H9 (cell line): ENCODE data around the gene GRB10. TPM values are rescaled to one million over a fixed set of nuclear protein-coding genes. Genes with fewer than 3 reads are reported as not detected.

Experiments used
- DNase-seq: peaks from one replicate; pipeline ENCODE4 v3.0.0-alpha.2; 2017
- H2AFZ ChIP-seq: one replicate; pipeline ENCODE4 v1.6.1; 2013; ENCODE audit warnings: mild to moderate bottlenecking, low read length, control low read depth, moderate library complexity
- H2AK5ac ChIP-seq: 2 replicates; pipeline ENCODE4 v1.6.1; 2013; ENCODE audit warnings: low read length, control low read depth, mixed read lengths; ENCODE audit not compliant: insufficient read length
- H2BK120ac ChIP-seq: one replicate; pipeline ENCODE4 v1.6.1; 2013; ENCODE audit warnings: low read depth, mild to moderate bottlenecking, low read length, control low read depth, inconsistent platforms; ENCODE audit not compliant: poor library complexity, severe bottlenecking
- H2BK12ac ChIP-seq: 2 replicates; pipeline ENCODE4 v1.6.1; 2013; ENCODE audit warnings: low read length, control low read depth, mixed read lengths, low read depth; ENCODE audit not compliant: insufficient read length
- H2BK15ac ChIP-seq: 2 replicates; pipeline ENCODE4 v1.6.1; 2013; ENCODE audit warnings: low read depth, low read length, control low read depth
- H2BK20ac ChIP-seq: one replicate; pipeline ENCODE4 v1.6.1; 2013; ENCODE audit warnings: low read depth, mild to moderate bottlenecking, low read length, control low read depth, inconsistent platforms; ENCODE audit not compliant: poor library complexity, severe bottlenecking
- H2BK5ac ChIP-seq: 2 replicates; pipeline ENCODE4 v1.6.1; 2013; ENCODE audit warnings: low read length, control low read depth, mixed read lengths; ENCODE audit not compliant: insufficient read length
- H3K14ac ChIP-seq: 2 replicates; pipeline ENCODE4 v1.6.1; 2013; ENCODE audit warnings: low read length, control low read depth; ENCODE audit not compliant: insufficient read depth
- H3K18ac ChIP-seq: 2 replicates; pipeline ENCODE4 v1.6.1; 2013; ENCODE audit warnings: low read depth, mild to moderate bottlenecking, mixed read lengths, low read length, control low read depth; ENCODE audit not compliant: insufficient read length
- H3K23ac ChIP-seq: 2 replicates; pipeline ENCODE4 v1.6.1; 2013; ENCODE audit warnings: low read length, control low read depth, mixed read lengths, low read depth; ENCODE audit not compliant: insufficient read length
- H3K23me2 ChIP-seq: 2 replicates; pipeline ENCODE4 v1.6.1; 2013; ENCODE audit warnings: low read depth, mild to moderate bottlenecking, mixed read lengths, low read length, control low read depth; ENCODE audit not compliant: insufficient read length, poor library complexity, severe bottlenecking
- H3K27ac ChIP-seq: 2 replicates; pipeline ENCODE4 v1.5.1; 2013; ENCODE audit warnings: low read length, control low read depth, mixed read lengths, low read depth; ENCODE audit not compliant: insufficient read length
- H3K27me3 ChIP-seq: 2 replicates; pipeline ENCODE4 v1.6.1; 2013; ENCODE audit warnings: low read length, control low read depth, inconsistent platforms; ENCODE audit not compliant: insufficient read depth
- H3K4ac ChIP-seq: 2 replicates; pipeline ENCODE4 v1.6.1; 2013; ENCODE audit warnings: low read depth, mild to moderate bottlenecking, control low read depth, inconsistent platforms, low read length, moderate library complexity
- H3K4me1 ChIP-seq: 2 replicates; pipeline ENCODE4 v1.6.1; 2013; ENCODE audit warnings: low read length, control low read depth, inconsistent platforms; ENCODE audit not compliant: insufficient read depth
- H3K4me2 ChIP-seq: 2 replicates; pipeline ENCODE4 v1.6.1; 2013; ENCODE audit warnings: low read length, control low read depth, mixed read lengths; ENCODE audit not compliant: insufficient read length, insufficient read depth
- H3K56ac ChIP-seq: 2 replicates; pipeline ENCODE4 v1.6.1; 2013; ENCODE audit warnings: low read depth, mild to moderate bottlenecking, mixed read lengths, low read length, control low read depth; ENCODE audit not compliant: insufficient read length
- H3K79me1 ChIP-seq: 2 replicates; pipeline ENCODE4 v1.6.1; 2013; ENCODE audit warnings: low read depth, mild to moderate bottlenecking, moderate library complexity, low read length, control low read depth, inconsistent platforms; ENCODE audit not compliant: insufficient read depth, poor library complexity, severe bottlenecking
- H3K79me2 ChIP-seq: 2 replicates; pipeline ENCODE4 v1.6.1; 2013; ENCODE audit warnings: low read length, control low read depth, inconsistent platforms; ENCODE audit not compliant: insufficient read depth
- H3K9ac ChIP-seq: 2 replicates; pipeline ENCODE4 v1.6.1; 2013; ENCODE audit warnings: low read length, control low read depth, mixed read lengths; ENCODE audit not compliant: insufficient read length; ENCODE audit errors: extremely low read depth
- H3K9me3 ChIP-seq: one replicate; pipeline ENCODE4 v1.6.1; 2013; ENCODE audit warnings: low read depth, low read length, inconsistent platforms; ENCODE audit not compliant: control insufficient read depth
- H3T11ph ChIP-seq: one replicate; pipeline ENCODE4 v1.6.1; 2013; ENCODE audit warnings: mild to moderate bottlenecking, low read length, control low read depth, inconsistent platforms
- H4K20me1 ChIP-seq: one replicate; pipeline ENCODE4 v1.6.1; 2013; ENCODE audit not compliant: control insufficient read depth, insufficient read length, insufficient read depth
- H4K5ac ChIP-seq: 2 replicates; pipeline ENCODE4 v1.6.1; 2013; ENCODE audit warnings: low read depth, mild to moderate bottlenecking, mixed read lengths, low read length, control low read depth; ENCODE audit not compliant: insufficient read length
- H4K8ac ChIP-seq: replicated peaks from 2 replicates; pipeline ENCODE4 v1.6.1; 2013; ENCODE audit warnings: low read length, control low read depth, mixed read lengths, low read depth; ENCODE audit not compliant: insufficient read length
- H4K91ac ChIP-seq: 2 replicates; pipeline ENCODE4 v1.6.1; 2013; ENCODE audit warnings: low read depth, mild to moderate bottlenecking, moderate library complexity, mixed read lengths, low read length, control low read depth; ENCODE audit not compliant: insufficient read length
- H3K27ac Mint-ChIP-seq, 3 experiments: 2 replicates in 2 of 3; 3 replicates in 1 of 3; pipeline ENCODE4 v1.8.0; 2020 to 2021; ENCODE audit warnings: mixed read lengths in 3 of 3, mild to moderate bottlenecking in 1 of 3, moderate library complexity in 1 of 3
- H3K27me3 Mint-ChIP-seq: 2 replicates; pipeline ENCODE4 v1.8.0; 2021; ENCODE audit warnings: low read depth, mild to moderate bottlenecking, moderate library complexity, mixed read lengths
- H3K36me3 Mint-ChIP-seq, 3 experiments: 2 replicates in 2 of 3; 3 replicates in 1 of 3; pipeline ENCODE4 v1.8.0; 2020 to 2021; ENCODE audit warnings: low read depth in 3 of 3, mixed read lengths in 3 of 3; ENCODE audit not compliant: insufficient read depth in 1 of 3
- H3K4me1 Mint-ChIP-seq, 2 experiments: 2 replicates each; pipeline ENCODE4 v1.8.0; 2020; ENCODE audit warnings: mixed read lengths in 2 of 2
- H3K4me3 Mint-ChIP-seq, 2 experiments: 2 replicates in 1 of 2; 3 replicates in 1 of 2; pipeline ENCODE4 v1.8.0; 2020 to 2021; ENCODE audit warnings: mild to moderate bottlenecking in 2 of 2, mixed read lengths in 2 of 2, moderate library complexity in 1 of 2
- H3K9me3 Mint-ChIP-seq, 2 experiments: 2 replicates in 1 of 2; 3 replicates in 1 of 2; pipeline ENCODE4 v1.8.0; 2020; ENCODE audit warnings: mild to moderate bottlenecking in 2 of 2, mixed read lengths in 2 of 2, moderate library complexity in 1 of 2
- WGBS: extraction: QIAGEN DNeasy Blood & Tissue Kit; methylation state at CpG from one replicate; pipeline ENCODE4 v1.1.7; 2013; ENCODE audit warnings: missing lambda C conversion rate, low lambda C conversion rate, mixed read lengths; ENCODE audit not compliant: insufficient read length; ENCODE audit errors: extremely low coverage; 5-methylcytosine and 5-hydroxymethylcytosine counted together
- total RNA-seq: library from RNA; stranded (reverse); gene quantifications from 2 replicates; pipeline ENCODE4 v1.2.1, GENCODE V29; 2021
- TF ChIP-seq, protein P1 (sequence below): fragments of 200-600 bp; sonication (generic); conservative IDR thresholded peaks from 3 replicates; pipeline ENCODE4 v1.8.0; 2021; ENCODE audit warnings: antibody characterized with exemption, mild to moderate bottlenecking

Gene GRB10
- total RNA-seq, 1 experiment from 2014 or later = 108 TPM

- Histone ChIP-seq H3K23ac (no peak overlapping the region), H2BK120ac (no peak overlapping the region), H3K23me2 (no peaks in the 10 kb centered on the region), H2AFZ (no peak overlapping the region), H2BK15ac (no peak overlapping the region), H4K20me1 (no peaks in the 10 kb centered on the region), H3K4ac (no peak overlapping the region), H2BK20ac (no peak overlapping the region), H3T11ph (no peak overlapping the region), H3K27me3 (no peaks in the 10 kb centered on the region), H3K18ac (no peak overlapping the region), H2BK5ac (no peak overlapping the region), H3K14ac (no peak overlapping the region), H3K9ac (no peak overlapping the region), H3K27ac (no peak overlapping the region), H3K56ac (no peak overlapping the region), H3K4me1 (no peaks in the 10 kb centered on the region), H4K91ac (no peak overlapping the region), H3K4me2 (no peak overlapping the region), H2BK12ac (no peak overlapping the region), H4K8ac (no peak overlapping the region), H3K9me3 (no peaks in the 10 kb centered on the region), H3K79me2 (0 out of 2 replicates have a peak, but pooled peaks cover 4% of the 10 kb centered on the region), H3K79me1 (peaks cover 6% of the 10 kb centered on the region), H4K5ac (no peak overlapping the region), H2AK5ac (no peak overlapping the region)
- Mint-ChIP-seq H3K9me3 (no peaks in the 10 kb centered on the region), H3K4me3 (no peak overlapping the region), H3K4me1 (peaks cover 30 to 31% of the 10 kb centered on the region in 2 experiments), H3K27me3 (no peaks in the 10 kb centered on the region), H3K36me3 (peaks cover 0 to 10% (median 0%) of the 10 kb centered on the region in 3 experiments; a peak in 4 of 7 replicates), H3K27ac (peak overlapping the region in 2 of 3 experiments; percentile 50 to 67; a peak in 2 of 7 replicates)
- no peak for DNase-seq
- TF ChIP-seq, protein P1, sequence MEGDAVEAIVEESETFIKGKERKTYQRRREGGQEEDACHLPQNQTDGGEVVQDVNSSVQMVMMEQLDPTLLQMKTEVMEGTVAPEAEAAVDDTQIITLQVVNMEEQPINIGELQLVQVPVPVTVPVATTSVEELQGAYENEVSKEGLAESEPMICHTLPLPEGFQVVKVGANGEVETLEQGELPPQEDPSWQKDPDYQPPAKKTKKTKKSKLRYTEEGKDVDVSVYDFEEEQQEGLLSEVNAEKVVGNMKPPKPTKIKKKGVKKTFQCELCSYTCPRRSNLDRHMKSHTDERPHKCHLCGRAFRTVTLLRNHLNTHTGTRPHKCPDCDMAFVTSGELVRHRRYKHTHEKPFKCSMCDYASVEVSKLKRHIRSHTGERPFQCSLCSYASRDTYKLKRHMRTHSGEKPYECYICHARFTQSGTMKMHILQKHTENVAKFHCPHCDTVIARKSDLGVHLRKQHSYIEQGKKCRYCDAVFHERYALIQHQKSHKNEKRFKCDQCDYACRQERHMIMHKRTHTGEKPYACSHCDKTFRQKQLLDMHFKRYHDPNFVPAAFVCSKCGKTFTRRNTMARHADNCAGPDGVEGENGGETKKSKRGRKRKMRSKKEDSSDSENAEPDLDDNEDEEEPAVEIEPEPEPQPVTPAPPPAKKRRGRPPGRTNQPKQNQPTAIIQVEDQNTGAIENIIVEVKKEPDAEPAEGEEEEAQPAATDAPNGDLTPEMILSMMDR = no peak
- WGBS = no CpG with 5 or more reads among the region's 8 CpGs
These were observed 101.2 kb downstream of the GRB10 start for GRCh38 chr7:50681432-50682045.
